Mesendoderm (in vitro differentiated cells): ENCODE results near the gene SMS.

ENCODE experiments used
- DNase-seq: peaks from one replicate; pipeline ENCODE4 v3.0.0; 2013
- H2AK5ac ChIP-seq: 2 replicates; pipeline ENCODE4 v1.6.1; 2013; ENCODE audit warnings: low read length, inconsistent platforms
- H2BK120ac ChIP-seq: 2 replicates; pipeline ENCODE4 v1.6.1; 2013; ENCODE audit warnings: low read depth, mild to moderate bottlenecking, low read length, moderate library complexity, mixed read lengths
- H2BK15ac ChIP-seq: replicated peaks from 2 replicates; pipeline ENCODE4 v1.6.1; 2013; ENCODE audit warnings: low read depth, mild to moderate bottlenecking, moderate library complexity
- H2BK5ac ChIP-seq: 2 replicates; pipeline ENCODE4 v1.6.1; 2013; ENCODE audit warnings: low read length, inconsistent platforms
- H3K18ac ChIP-seq: 2 replicates; pipeline ENCODE4 v1.6.1; 2013; ENCODE audit warnings: mild to moderate bottlenecking, low read length, mixed read lengths
- H3K23ac ChIP-seq: one replicate; pipeline ENCODE4 v1.6.1; 2013; ENCODE audit warnings: low read length
- H3K27ac ChIP-seq: 2 replicates; pipeline ENCODE4 v1.5.1; 2013; ENCODE audit warnings: low read depth, mild to moderate bottlenecking, inconsistent platforms, low read length, moderate library complexity
- H3K27me3 ChIP-seq: 2 replicates; pipeline ENCODE4 v1.6.1; 2013; ENCODE audit warnings: low read length, control low read depth, mild to moderate bottlenecking, inconsistent platforms; ENCODE audit not compliant: insufficient read depth, poor library complexity
- H3K36me3 ChIP-seq: 2 replicates; pipeline ENCODE4 v1.6.1; 2013; ENCODE audit warnings: low read length, inconsistent platforms; ENCODE audit not compliant: control insufficient read depth, insufficient read depth
- H3K4ac ChIP-seq: one replicate; pipeline ENCODE4 v1.6.1; 2013; ENCODE audit warnings: low read depth, mild to moderate bottlenecking, low read length, moderate library complexity
- H3K4me1 ChIP-seq: 2 replicates; pipeline ENCODE4 v1.6.1; 2013; ENCODE audit warnings: low read depth, low read length, inconsistent platforms; ENCODE audit not compliant: control insufficient read depth
- H3K4me2 ChIP-seq: 2 replicates; pipeline ENCODE4 v1.6.1; 2013; ENCODE audit warnings: low read length
- H3K4me3 ChIP-seq: 2 replicates; pipeline ENCODE4 v1.5.1; 2013; ENCODE audit warnings: mild to moderate bottlenecking, low read length
- H3K56ac ChIP-seq: one replicate; pipeline ENCODE4 v1.6.1; 2013; ENCODE audit warnings: low read length
- H3K79me1 ChIP-seq: 2 replicates; pipeline ENCODE4 v1.6.1; 2013; ENCODE audit warnings: low read length, inconsistent platforms
- H3K79me2 ChIP-seq: 2 replicates; pipeline ENCODE4 v1.6.1; 2013; ENCODE audit warnings: mild to moderate bottlenecking, low read length; ENCODE audit not compliant: control insufficient read depth, insufficient read depth
- H3K9ac ChIP-seq: 2 replicates; pipeline ENCODE4 v1.6.1; 2013; ENCODE audit warnings: low read length, inconsistent platforms
- H4K5ac ChIP-seq: one replicate; pipeline ENCODE4 v1.6.1; 2013; ENCODE audit warnings: low read length
- H4K8ac ChIP-seq: one replicate; pipeline ENCODE4 v1.6.1; 2013; ENCODE audit warnings: low read depth, mild to moderate bottlenecking, control low read depth, low read length, moderate library complexity
- WGBS: extraction: QIAGEN DNeasy Blood & Tissue Kit; methylation state at CpG from one replicate; pipeline ENCODE4 v1.1.7; 2013; ENCODE audit warnings: low lambda C conversion rate, missing lambda C conversion rate; ENCODE audit not compliant: insufficient coverage; ENCODE audit errors: extremely low coverage; 5-methylcytosine and 5-hydroxymethylcytosine counted together

Gene SMS

GRCh38 chrX:21993265-21993664, 52.8 kb downstream of the SMS start:
- no peak overlapping the region for H3K18ac ChIP-seq
- DNase-seq = no peak
- H3K4me3 ChIP-seq = no peak overlapping the region
- H2BK15ac ChIP-seq = no peak overlapping the region
- H3K23ac ChIP-seq = no peak overlapping the region
- H2BK5ac ChIP-seq = no peak overlapping the region
- H3K36me3 ChIP-seq = no peaks in the 10 kb centered on the region
- no peaks in the 10 kb centered on the region for H3K4me1 ChIP-seq
- H2AK5ac ChIP-seq = no peak overlapping the region
- no peak overlapping the region for H2BK120ac ChIP-seq
- no peak overlapping the region for H3K4ac ChIP-seq
- H3K9ac ChIP-seq = no peak overlapping the region
- H3K27me3 ChIP-seq = no peaks in the 10 kb centered on the region
- no peak overlapping the region for H3K56ac ChIP-seq
- no peaks in the 10 kb centered on the region for H3K79me2 ChIP-seq
- no peak overlapping the region for H3K4me2 ChIP-seq
- no peak overlapping the region for H4K5ac ChIP-seq
- no peak overlapping the region for H4K8ac ChIP-seq
- no CpG with 5 or more reads among the region's 8 CpGs for WGBS
- H3K27ac ChIP-seq = no peak overlapping the region
- no peaks in the 10 kb centered on the region for H3K79me1 ChIP-seq

DNA sequence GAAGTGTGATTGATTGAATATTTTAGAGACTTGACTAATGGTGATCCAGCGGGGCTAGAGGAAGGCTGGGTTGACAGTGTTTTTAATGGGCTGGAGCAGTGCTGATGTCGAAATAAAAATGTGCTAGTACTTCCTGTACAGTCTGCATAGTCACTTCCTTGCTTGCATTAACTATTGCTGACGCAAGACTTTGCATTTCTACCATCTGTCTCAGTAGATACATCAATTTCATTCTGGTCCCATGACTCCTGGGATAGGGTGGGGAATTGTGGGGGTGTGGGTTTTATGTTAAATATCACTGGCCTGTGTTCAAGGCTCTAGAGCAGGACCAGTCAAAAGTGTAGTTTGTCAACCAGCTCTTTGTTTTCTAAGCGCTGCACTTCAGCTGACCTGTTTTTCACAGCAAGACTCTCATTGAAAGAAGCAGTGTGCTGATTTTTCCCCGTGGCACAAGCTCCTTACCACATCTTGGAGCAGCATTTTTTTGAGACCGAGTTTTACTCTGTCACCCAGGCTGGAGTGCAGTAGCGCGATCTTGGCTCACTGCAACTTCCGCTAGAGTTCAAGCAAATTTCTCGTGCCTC, 56.5 kb downstream of the SMS start:
- Histone ChIP-seq H3K23ac (no peak overlapping the region), H3K79me2 (no peaks in the 10 kb centered on the region), H2BK120ac (no peak overlapping the region), H2BK5ac (no peak overlapping the region), H3K18ac (no peak overlapping the region), H3K4me3 (no peak overlapping the region), H3K36me3 (no peaks in the 10 kb centered on the region), H3K79me1 (no peaks in the 10 kb centered on the region), H3K27ac (no peak overlapping the region), H2AK5ac (no peak overlapping the region), H3K4me1 (no peaks in the 10 kb centered on the region), H3K27me3 (no peaks in the 10 kb centered on the region), H2BK15ac (no peak overlapping the region), H3K4ac (no peak overlapping the region), H3K56ac (no peak overlapping the region), H3K9ac (no peak overlapping the region), H4K8ac (no peak overlapping the region), H4K5ac (no peak overlapping the region), H3K4me2 (no peak overlapping the region)
- no CpG with 5 or more reads among the region's 10 CpGs for WGBS
- no peak for DNase-seq

- Histone ChIP-seq H3K4me2 (no peak overlapping the region), H2BK15ac (no peak overlapping the region), H3K27me3 (no peaks in the 10 kb centered on the region), H3K4ac (no peak overlapping the region), H2AK5ac (no peak overlapping the region), H3K9ac (no peak overlapping the region), H4K5ac (no peak overlapping the region), H3K18ac (no peak overlapping the region), H2BK5ac (no peak overlapping the region), H3K36me3 (no peaks in the 10 kb centered on the region), H3K23ac (no peak overlapping the region), H4K8ac (no peak overlapping the region), H3K4me1 (no peaks in the 10 kb centered on the region), H3K4me3 (no peak overlapping the region), H3K79me2 (no peaks in the 10 kb centered on the region), H2BK120ac (no peak overlapping the region), H3K27ac (no peak overlapping the region), H3K79me1 (no peaks in the 10 kb centered on the region), H3K56ac (no peak overlapping the region)
- DNase-seq = no peak
- no CpG with 5 or more reads among the region's 4 CpGs for WGBS
These were observed 57.5 kb downstream of the SMS start for GRCh38 chrX:21998037-21998436.

DNA sequence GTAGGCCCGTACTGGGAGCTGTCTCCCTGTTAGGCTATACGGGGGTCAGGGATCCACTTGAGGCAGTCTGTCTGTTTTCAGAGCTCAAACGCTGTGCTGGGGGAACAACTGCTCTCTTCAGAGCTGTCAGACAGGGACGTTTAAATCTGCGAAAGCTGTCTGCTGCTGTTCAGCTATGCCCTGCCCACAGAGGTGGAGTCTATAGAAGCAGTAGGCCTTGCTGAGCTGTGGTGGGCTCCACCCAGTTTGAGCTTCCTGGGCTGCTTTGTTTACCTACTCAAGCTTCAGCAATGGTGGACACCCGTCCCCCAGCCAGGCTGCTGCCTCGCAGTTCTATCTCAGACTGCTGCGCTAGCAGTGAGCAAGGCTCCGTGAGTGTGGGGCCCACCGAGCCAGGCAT, 64.4 kb downstream of the SMS start:
- no peak overlapping the region for H2BK5ac ChIP-seq
- H3K27me3 ChIP-seq = no peaks in the 10 kb centered on the region
- WGBS = no CpG with 5 or more reads among the region's 10 CpGs
- no peak overlapping the region for H2AK5ac ChIP-seq
- no peak overlapping the region for H4K8ac ChIP-seq
- H3K36me3 ChIP-seq = no peaks in the 10 kb centered on the region
- H3K4me3 ChIP-seq = no peak overlapping the region
- H2BK120ac ChIP-seq = no peak overlapping the region
- H3K27ac ChIP-seq = no peak overlapping the region
- no peak overlapping the region for H4K5ac ChIP-seq
- no peak overlapping the region for H3K4ac ChIP-seq
- H3K4me1 ChIP-seq = no peaks in the 10 kb centered on the region
- no peak overlapping the region for H3K23ac ChIP-seq
- H3K79me2 ChIP-seq = no peaks in the 10 kb centered on the region
- no peak for DNase-seq
- H3K56ac ChIP-seq = no peak overlapping the region
- H3K79me1 ChIP-seq = no peaks in the 10 kb centered on the region
- H3K4me2 ChIP-seq = no peak overlapping the region
- H3K9ac ChIP-seq = no peak overlapping the region
- no peak overlapping the region for H2BK15ac ChIP-seq
- no peak overlapping the region for H3K18ac ChIP-seq

- H3K23ac ChIP-seq = no peak overlapping the region
- H3K56ac ChIP-seq = no peak overlapping the region
- no peak overlapping the region for H2BK15ac ChIP-seq
- H2BK120ac ChIP-seq = no peak overlapping the region
- no peak overlapping the region for H3K27ac ChIP-seq
- no peak for DNase-seq
- H2BK5ac ChIP-seq = no peak overlapping the region
- H3K4ac ChIP-seq = no peak overlapping the region
- no peak overlapping the region for H4K8ac ChIP-seq
- no peak overlapping the region for H3K4me2 ChIP-seq
- H3K27me3 ChIP-seq = no peaks in the 10 kb centered on the region
- H4K5ac ChIP-seq = no peak overlapping the region
- no peak overlapping the region for H2AK5ac ChIP-seq
- H3K36me3 ChIP-seq = no peaks in the 10 kb centered on the region
- no peaks in the 10 kb centered on the region for H3K79me2 ChIP-seq
- no peaks in the 10 kb centered on the region for H3K4me1 ChIP-seq
- H3K4me3 ChIP-seq = no peak overlapping the region
- no peak overlapping the region for H3K18ac ChIP-seq
- no peak overlapping the region for H3K9ac ChIP-seq
- WGBS = no CpG with 5 or more reads among the region's 5 CpGs
- no peaks in the 10 kb centered on the region for H3K79me1 ChIP-seq
These were observed 71.5 kb downstream of the SMS start for GRCh38 chrX:22012051-22012450.

DNA sequence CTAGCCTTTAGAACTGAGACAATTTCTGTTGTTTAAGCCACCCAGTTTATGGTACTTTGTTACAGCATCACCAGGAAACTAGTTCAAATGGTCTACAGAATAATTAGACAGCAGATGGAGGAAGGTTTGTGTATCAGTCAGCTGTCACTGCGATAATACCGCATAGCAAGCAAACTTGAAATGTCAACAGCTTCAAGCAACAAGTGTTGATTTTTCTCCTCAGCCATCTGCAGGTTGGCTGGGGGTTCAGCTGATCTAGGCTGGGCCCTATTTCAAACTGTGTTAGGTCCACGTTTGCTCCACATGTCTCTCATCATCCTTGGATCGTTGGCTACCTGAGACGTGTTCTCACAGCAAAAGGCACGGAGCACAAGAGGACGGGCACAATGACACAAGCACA, 72.4 kb downstream of the SMS start:
- H3K79me2 ChIP-seq = no peaks in the 10 kb centered on the region
- H2BK5ac ChIP-seq = no peak overlapping the region
- no peak overlapping the region for H3K23ac ChIP-seq
- no peak overlapping the region for H3K18ac ChIP-seq
- no peak overlapping the region for H2BK15ac ChIP-seq
- H4K5ac ChIP-seq = no peak overlapping the region
- DNase-seq = no peak
- H3K27me3 ChIP-seq = no peaks in the 10 kb centered on the region
- H3K4me2 ChIP-seq = no peak overlapping the region
- H3K4me3 ChIP-seq = no peak overlapping the region
- H3K79me1 ChIP-seq = no peaks in the 10 kb centered on the region
- no peaks in the 10 kb centered on the region for H3K4me1 ChIP-seq
- no peak overlapping the region for H2BK120ac ChIP-seq
- H3K36me3 ChIP-seq = no peaks in the 10 kb centered on the region
- no peak overlapping the region for H3K9ac ChIP-seq
- no peak overlapping the region for H3K4ac ChIP-seq
- no peak overlapping the region for H2AK5ac ChIP-seq
- H3K27ac ChIP-seq = no peak overlapping the region
- no peak overlapping the region for H4K8ac ChIP-seq
- H3K56ac ChIP-seq = no peak overlapping the region
- WGBS = no CpG with 5 or more reads among the region's 7 CpGs
